Keratinocyte (primary cell): ENCODE data around the gene TYRO3. TPM values are rescaled to one million over a fixed set of nuclear protein-coding genes. Genes with fewer than 3 reads are reported as not detected.

Experiments
- DNase-seq: peaks from one replicate; pipeline ENCODE4 v3.0.0-alpha.2; 2011; ENCODE audit warnings: low read depth, missing footprints, low spot score
- FAIRE-seq: peaks from 2 replicates; lab custom pipeline; 2011; peaks lifted over from hg19 to GRCh38; lab: Jason Lieb, UNC
- H2AFZ ChIP-seq: 2 replicates; pipeline ENCODE4 v1.6.0; 2012; ENCODE audit warnings: low read length, control low read depth, inconsistent platforms; ENCODE audit not compliant: control insufficient read depth
- H3K27ac ChIP-seq: 2 replicates; pipeline ENCODE4 v1.5.1; 2011; ENCODE audit warnings: low read length; ENCODE audit not compliant: control insufficient read depth, insufficient read depth
- H3K27me3 ChIP-seq: 3 replicates; pipeline ENCODE4 v1.6.0; 2011; ENCODE audit warnings: low read length; ENCODE audit not compliant: control insufficient read depth, insufficient read depth; ENCODE audit errors: extremely low read depth
- H3K36me3 ChIP-seq, 2 experiments: 2 replicates in 1 of 2; 3 replicates in 1 of 2; pipeline ENCODE4 v1.5.1; 2011; ENCODE audit warnings: low read length in 2 of 2, mild to moderate bottlenecking in 1 of 2; ENCODE audit not compliant: control insufficient read depth in 2 of 2, insufficient read depth in 2 of 2; ENCODE audit errors: extremely low read depth in 1 of 2
- H3K4me1 ChIP-seq: 3 replicates; pipeline ENCODE4 v1.5.1; 2011; ENCODE audit warnings: low read length; ENCODE audit not compliant: control insufficient read depth, insufficient read depth; ENCODE audit errors: extremely low read depth
- H3K4me2 ChIP-seq: 3 replicates; pipeline ENCODE4 v1.6.0; 2011; ENCODE audit warnings: low read depth, low read length; ENCODE audit not compliant: control insufficient read depth, insufficient read depth; ENCODE audit errors: extremely low read depth
- H3K4me3 ChIP-seq, 3 experiments: fragments of 200-600 bp in 1 of 3; sonication (generic) in 1 of 3; 2 replicates in 2 of 3; 3 replicates in 1 of 3; pipeline ENCODE4 v1.5.1; 2011 to 2016; ENCODE audit warnings: low read length in 3 of 3, mild to moderate bottlenecking in 3 of 3, control low read depth in 2 of 3, inconsistent platforms in 1 of 3, low read depth in 1 of 3, mixed read lengths in 1 of 3, mixed run types in 1 of 3, moderate library complexity in 1 of 3; ENCODE audit not compliant: control insufficient read depth in 2 of 3, insufficient read depth in 2 of 3; ENCODE audit errors: extremely low read depth in 1 of 3
- H3K79me2 ChIP-seq: 2 replicates; pipeline ENCODE4 v1.6.0; 2012; ENCODE audit warnings: low read length; ENCODE audit not compliant: control insufficient read depth, insufficient read depth
- H3K9ac ChIP-seq: 3 replicates; pipeline ENCODE4 v1.6.0; 2011; ENCODE audit warnings: low read length; ENCODE audit not compliant: control insufficient read depth, insufficient read depth; ENCODE audit errors: extremely low read depth
- H3K9me1 ChIP-seq: 3 replicates; pipeline ENCODE4 v1.6.0; 2011; ENCODE audit warnings: low read length; ENCODE audit not compliant: control insufficient read depth, insufficient read depth; ENCODE audit errors: extremely low read depth
- H3K9me3 ChIP-seq: 2 replicates; pipeline ENCODE4 v1.5.1; 2012; ENCODE audit warnings: low read depth, low read length; ENCODE audit not compliant: control insufficient read depth
- H4K20me1 ChIP-seq: 3 replicates; pipeline ENCODE4 v1.6.0; 2011; ENCODE audit warnings: low read length; ENCODE audit not compliant: control insufficient read depth, insufficient read depth; ENCODE audit errors: extremely low read depth
- CTCF ChIP-seq, 3 experiments: IDR thresholded peaks in 1 of 3; conservative IDR thresholded peaks in 1 of 3; optimal IDR thresholded peaks in 1 of 3; 2 replicates in 2 of 3; 3 replicates in 1 of 3; pipeline versions ENCODE3 to v1.5.1; 2011; ENCODE audit warnings: low read length in 3 of 3, mild to moderate bottlenecking in 3 of 3, moderate library complexity in 2 of 3, control low read depth in 1 of 3, inconsistent platforms in 1 of 3; ENCODE audit not compliant: insufficient read depth in 2 of 3; ENCODE audit errors: extremely low read depth in 1 of 3
- EZH2 ChIP-seq: IDR thresholded peaks from one replicate; pipeline ENCODE4 v1.6.1; 2012; ENCODE audit warnings: inconsistent platforms, mild to moderate bottlenecking, low read length, moderate library complexity
- dilution Hi-C: fragments of 300-500 bp; cut with MboI; formaldehyde crosslinking; loops from one replicate; pipeline ENCODE4 v1.7.0; 2020; ENCODE audit warnings: low sequenced_read_pairs; ENCODE audit not compliant: extremely low pct_ligation_motif_present
- polyA plus RNA-seq, 5 experiments: library from polyadenylated mRNA; depleted of rRNA in 3 of 5; stranded (reverse) in 3 of 5; stranded (forward) in 1 of 5; unstranded in 1 of 5; fragments of >200 nt; gene quantifications; 1 replicate in 1 of 5; 2 replicates in 3 of 5; 3 replicates in 1 of 5; pipeline versions ENCODE4 v1.2.1 to v1.2.3, GENCODE V29; 2011 to 2012; ENCODE audit warnings: missing spikeins in 2 of 5, low read depth in 1 of 5, low replicate concordance in 1 of 5

The TYRO3 gene
- polyA plus RNA-seq, 1 donor (not counting 4 experiments of a cell fraction or from before 2014, with no cell fraction given), result 9.0 TPM

DNA sequence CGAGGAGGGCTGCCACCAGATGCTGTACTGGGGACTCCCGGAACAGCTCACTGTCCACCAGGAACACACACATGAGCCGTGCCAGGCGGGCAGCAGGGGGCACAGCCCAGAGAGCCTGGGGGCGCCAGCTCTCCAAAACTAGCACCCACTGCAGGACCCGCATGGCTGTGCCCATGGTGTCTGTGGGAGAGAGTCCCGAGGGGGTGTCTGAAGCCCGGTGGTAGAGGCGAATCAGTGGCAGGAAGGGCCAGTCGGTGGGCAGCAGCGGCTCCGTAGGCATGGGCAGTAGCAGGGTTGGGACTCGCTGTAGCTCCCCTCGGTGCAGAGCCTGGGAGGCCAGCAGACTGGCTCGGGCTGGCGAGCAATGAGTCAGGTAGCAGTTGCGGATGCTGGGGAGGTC lies 38.4 kb upstream of the TYRO3 start:
- dilution Hi-C loops, result no loop called here
- Histone ChIP-seq H3K27ac (no peak overlapping the region), H3K9me1 (no peaks in the 10 kb centered on the region), H3K9me3 (no peaks in the 10 kb centered on the region), H4K20me1 (no peaks in the 10 kb centered on the region), H3K9ac (no peak overlapping the region), H3K36me3 (peaks cover 16 to 30% of the 10 kb centered on the region in 2 experiments), H2AFZ (no peak overlapping the region), H3K4me2 (no peak overlapping the region), H3K4me1 (no peaks in the 10 kb centered on the region), H3K27me3 (no peaks in the 10 kb centered on the region), H3K79me2 (no peaks in the 10 kb centered on the region), H3K4me3 (no peak overlapping the region)
- no peak for DNase-seq
- no peak for FAIRE-seq
- TF ChIP-seq EZH2, result no peak
- TF ChIP-seq CTCF (optimal IDR thresholded peaks at IDR 0.05 in 1 of 3, IDR thresholded peaks at IDR 0.05 in 1 of 3, conservative IDR thresholded peaks at IDR 0.05 in 1 of 3; ENCODE audit: extremely low read depth in 1 of 3, insufficient read depth in 2 of 3, low read length in 3 of 3), result no peak

DNA sequence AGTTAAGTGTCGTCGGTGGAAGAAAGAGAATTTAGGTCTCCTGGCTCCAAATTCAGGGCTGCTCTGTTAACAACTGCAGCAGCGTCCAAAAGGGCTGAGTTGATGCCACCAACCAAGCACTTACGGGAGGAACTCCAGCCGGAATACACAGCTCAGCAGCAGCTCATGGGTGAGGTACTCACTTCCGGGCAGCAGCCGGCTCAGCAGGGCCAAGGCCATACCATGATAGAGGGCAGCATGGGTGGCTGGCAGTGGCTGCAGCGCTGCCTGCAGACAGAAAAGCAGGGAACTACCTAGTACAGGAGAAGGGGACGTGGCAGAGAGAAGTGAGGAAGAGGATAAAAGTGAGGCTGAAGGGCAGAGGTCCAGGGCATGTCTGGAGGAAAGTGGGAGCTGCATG lies 37.4 kb upstream of the TYRO3 start:
- Histone ChIP-seq H2AFZ (no peak overlapping the region), H3K27me3 (no peaks in the 10 kb centered on the region), H3K9me1 (no peaks in the 10 kb centered on the region), H3K9ac (no peak overlapping the region), H3K9me3 (no peaks in the 10 kb centered on the region), H3K27ac (no peak overlapping the region), H4K20me1 (no peaks in the 10 kb centered on the region), H3K36me3 (peaks cover 20 to 32% of the 10 kb centered on the region in 2 experiments), H3K79me2 (no peaks in the 10 kb centered on the region), H3K4me2 (no peak overlapping the region), H3K4me3 (no peak overlapping the region), H3K4me1 (no peaks in the 10 kb centered on the region)
- TF ChIP-seq CTCF (optimal IDR thresholded peaks at IDR 0.05 in 1 of 3, IDR thresholded peaks at IDR 0.05 in 1 of 3, conservative IDR thresholded peaks at IDR 0.05 in 1 of 3; ENCODE audit: extremely low read depth in 1 of 3, insufficient read depth in 2 of 3, low read length in 3 of 3) (no peak), EZH2 (no peak)
- DNase-seq (no peak), FAIRE-seq (no peak)
- dilution Hi-C loops, result no loop called here
